Stimulated activated CD4-positive, alpha-beta T cell treated with anti-CD3 and anti-CD28 coated beads, Interleukin-4, amount 100 ng/mL, for 48 hours (primary cell): ENCODE data around the gene ENDOU.

Experiments
- DNase-seq, 2 donors: peaks; one replicate each; pipeline ENCODE4 v3.0.0-alpha.2; 2020; ENCODE audit warnings: low read depth in 2 of 2

The ENDOU gene

GRCh38 chr12:47757840-47758583 is 32.7 kb upstream of the ENDOU start:
- no peak for DNase-seq

- no peak for DNase-seq
Measured at GRCh38 chr12:47757364-47757839, 32.1 kb upstream of the ENDOU start.

- no peak for DNase-seq
Measured at GRCh38 chr12:47755655-47756562, 30.6 kb upstream of the ENDOU start.

GRCh38 chr12:47754881-47755280 is 29.6 kb upstream of the ENDOU start:
- no peak for DNase-seq

- DNase-seq, result no peak
Measured at GRCh38 chr12:47754126-47754525, 28.8 kb upstream of the ENDOU start.

- DNase-seq, result no peak
Measured at GRCh38 chr12:47753021-47754001, 28.0 kb upstream of the ENDOU start.

GRCh38 chr12:47752552-47752951 is 27.3 kb upstream of the ENDOU start:
- DNase-seq, result no peak

GRCh38 chr12:47752121-47752520 is 26.8 kb upstream of the ENDOU start:
- no peak for DNase-seq

GRCh38 chr12:47751561-47751960 is 26.3 kb upstream of the ENDOU start:
- no peak for DNase-seq

- DNase-seq, result no peak
Measured at GRCh38 chr12:47750916-47751470, 25.7 kb upstream of the ENDOU start.

- DNase-seq, result no peak
Measured at GRCh38 chr12:47750229-47750798, 25.0 kb upstream of the ENDOU start.

GRCh38 chr12:47748899-47749298 is 23.6 kb upstream of the ENDOU start:
- no peak for DNase-seq

- DNase-seq, result no peak
Measured at GRCh38 chr12:47748507-47748828, 23.2 kb upstream of the ENDOU start.

- DNase-seq, result no peak
Measured at GRCh38 chr12:47747596-47748506, 22.6 kb upstream of the ENDOU start.

- no peak for DNase-seq
Measured at GRCh38 chr12:47747126-47747525, 21.8 kb upstream of the ENDOU start.

- no peak for DNase-seq
Measured at GRCh38 chr12:47746523-47746922, 21.2 kb upstream of the ENDOU start.

GRCh38 chr12:47746073-47746472 is 20.8 kb upstream of the ENDOU start:
- DNase-seq, result no peak

GRCh38 chr12:47745485-47746041 is 20.3 kb upstream of the ENDOU start:
- no peak for DNase-seq

- no peak for DNase-seq
Measured at GRCh38 chr12:47744778-47745436, 19.6 kb upstream of the ENDOU start.
